MM.1S (cell line): Measurements from ENCODE around the gene TENM4.

Source experiments
- DNase-seq: peaks from one replicate; pipeline ENCODE4 v3.0.0-alpha.2; 2015
- H2AFZ ChIP-seq: fragments of 300-600 bp; sonication (generic); 2 replicates; pipeline ENCODE4 v1.6.0; 2016; ENCODE audit warnings: antibody characterized with exemption, low read length
- H3F3A ChIP-seq: fragments of 300-600 bp; sonication (generic); 2 replicates; pipeline ENCODE4 v1.6.1; 2016; ENCODE audit warnings: mild to moderate bottlenecking, antibody characterized with exemption, low read length, moderate library complexity, mixed read lengths; ENCODE audit not compliant: insufficient read depth
- H3K27ac ChIP-seq: fragments of 300-600 bp; sonication (generic); 2 replicates; pipeline ENCODE4 v1.5.1; 2016; ENCODE audit warnings: mild to moderate bottlenecking, low read length
- H3K27me3 ChIP-seq: fragments of 300-600 bp; sonication (generic); replicated peaks from 2 replicates; pipeline ENCODE4 v1.6.0; 2016; ENCODE audit warnings: low read length; ENCODE audit not compliant: insufficient read depth
- H3K36me3 ChIP-seq: fragments of 300-600 bp; sonication (generic); replicated peaks from 2 replicates; pipeline ENCODE4 v1.6.1; 2016; ENCODE audit warnings: mild to moderate bottlenecking, low read length, mixed read lengths; ENCODE audit not compliant: insufficient read depth
- H3K4me1 ChIP-seq: fragments of 300-600 bp; sonication (generic); 2 replicates; pipeline ENCODE4 v1.6.1; 2016; ENCODE audit warnings: low read length, mixed read lengths
- H3K4me2 ChIP-seq: fragments of 300-600 bp; sonication (generic); 2 replicates; pipeline ENCODE4 v1.6.0; 2016; ENCODE audit warnings: low read depth, low read length
- H3K4me3 ChIP-seq: fragments of 300-600 bp; sonication (generic); 2 replicates; pipeline ENCODE4 v1.5.1; 2016; ENCODE audit warnings: low read length, mixed read lengths
- H3K79me2 ChIP-seq: fragments of 300-600 bp; sonication (generic); 2 replicates; pipeline ENCODE4 v1.6.1; 2016; ENCODE audit warnings: mixed run types, low read length, mixed read lengths
- H3K9ac ChIP-seq: fragments of 300-600 bp; sonication (generic); 2 replicates; pipeline ENCODE4 v1.6.1; 2016; ENCODE audit warnings: low read length, mixed read lengths
- H3K9me2 ChIP-seq: fragments of 300-600 bp; sonication (generic); replicated peaks from 2 replicates; pipeline ENCODE4 v1.6.1; 2016; ENCODE audit warnings: mild to moderate bottlenecking, low read length, mixed read lengths; ENCODE audit not compliant: insufficient read depth
- H3K9me3 ChIP-seq: fragments of 300-600 bp; sonication (generic); replicated peaks from 2 replicates; pipeline ENCODE4 v1.6.1; 2016; ENCODE audit warnings: mild to moderate bottlenecking, low read length, mixed read lengths; ENCODE audit not compliant: insufficient read depth
- H4K20me1 ChIP-seq: fragments of 300-600 bp; sonication (generic); 2 replicates; pipeline ENCODE4 v1.6.1; 2016; ENCODE audit warnings: mild to moderate bottlenecking, low read length, moderate library complexity, mixed read lengths; ENCODE audit not compliant: insufficient read depth
- CTCF ChIP-seq: fragments of 300-600 bp; sonication (generic); IDR thresholded peaks from 2 replicates; pipeline ENCODE4 v1.5.1; 2016; ENCODE audit warnings: antibody characterized with exemption, low read length, mixed read lengths
- EZH2 ChIP-seq: fragments of 300-600 bp; sonication (generic); optimal IDR thresholded peaks from 2 replicates; pipeline ENCODE3; 2017; ENCODE audit warnings: low read depth, mild to moderate bottlenecking, antibody characterized with exemption, low read length, mixed read lengths
- EZH2phosphoT487 ChIP-seq: fragments of 300-600 bp; sonication (generic); IDR thresholded peaks from 2 replicates; pipeline ENCODE4 v1.6.1; 2018; ENCODE audit warnings: antibody characterized with exemption, low read length

The TENM4 gene

DNA sequence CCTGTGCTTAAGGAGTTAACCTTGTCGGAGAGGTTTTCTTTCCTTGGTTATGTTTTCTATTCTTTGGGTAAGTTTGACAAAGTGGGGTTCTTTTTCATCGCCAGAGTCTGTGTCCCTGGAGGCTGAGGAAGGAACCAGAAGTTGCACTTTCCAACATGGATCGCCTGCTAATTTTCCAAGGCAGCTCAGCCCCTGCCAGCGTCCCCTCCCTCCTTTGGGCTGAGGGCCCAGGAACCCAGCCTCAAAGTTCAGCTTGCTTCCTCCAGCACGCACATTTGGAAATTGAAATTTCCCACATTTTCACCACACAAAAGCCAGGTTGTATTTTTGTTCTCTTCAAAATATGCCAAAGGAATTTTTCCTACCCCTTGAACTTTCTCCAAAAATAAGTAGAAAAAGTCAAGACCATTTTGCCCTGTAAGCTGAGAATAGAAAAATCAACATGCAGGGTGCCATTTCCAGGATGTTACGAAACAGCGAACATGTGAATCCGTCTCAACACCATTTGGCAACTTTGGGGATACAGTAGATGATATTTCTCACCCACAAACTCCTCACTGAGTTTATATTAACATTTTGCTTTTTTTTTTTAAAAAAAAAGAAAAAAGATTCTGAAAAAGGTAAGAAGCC, 343.5 kb downstream of the TENM4 start:
- Histone ChIP-seq H3K27ac (no peak overlapping the region), H3K4me3 (no peak overlapping the region), H3K9me2 (no peaks in the 10 kb centered on the region), H3K79me2 (no peaks in the 10 kb centered on the region), H3K9ac (no peak overlapping the region), H3K36me3 (no peaks in the 10 kb centered on the region), H3K9me3 (no peaks in the 10 kb centered on the region), H3K4me1 (no peaks in the 10 kb centered on the region), H3F3A (no peaks in the 10 kb centered on the region), H4K20me1 (no peaks in the 10 kb centered on the region), H3K27me3 (no peaks in the 10 kb centered on the region), H2AFZ (no peak overlapping the region), H3K4me2 (no peak overlapping the region)
- DNase-seq: no peak
- no peak for TF ChIP-seq CTCF
- no peak for TF ChIP-seq EZH2
- no peak for TF ChIP-seq EZH2phosphoT487

DNA sequence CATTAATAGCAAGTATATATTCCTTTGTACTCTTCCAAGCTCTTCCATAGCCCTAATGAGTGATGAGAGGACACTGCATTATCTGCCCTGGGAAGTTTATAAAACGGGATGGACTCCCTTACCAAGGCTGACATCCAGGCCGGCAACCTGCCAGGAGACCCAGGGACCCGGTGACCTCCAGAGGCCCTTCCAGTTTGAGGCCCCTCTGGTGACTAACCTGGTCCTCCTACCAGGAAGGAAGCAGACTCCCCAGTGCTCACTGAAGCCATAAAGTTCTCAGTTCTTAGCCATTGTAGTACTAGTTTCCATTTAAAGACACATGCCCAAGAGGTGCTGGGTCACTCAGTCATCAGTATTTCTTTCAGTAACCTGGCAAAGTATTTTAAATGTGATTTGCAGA, 345.4 kb downstream of the TENM4 start:
- no peak for DNase-seq
- no peak overlapping the region for H3K4me2 ChIP-seq
- no peaks in the 10 kb centered on the region for H3K4me1 ChIP-seq
- H3K9me3 ChIP-seq: no peaks in the 10 kb centered on the region
- no peak overlapping the region for H3K4me3 ChIP-seq
- no peak overlapping the region for H2AFZ ChIP-seq
- no peaks in the 10 kb centered on the region for H3K36me3 ChIP-seq
- H3F3A ChIP-seq: no peaks in the 10 kb centered on the region
- H4K20me1 ChIP-seq: no peaks in the 10 kb centered on the region
- H3K79me2 ChIP-seq: no peaks in the 10 kb centered on the region
- no peaks in the 10 kb centered on the region for H3K27me3 ChIP-seq
- H3K27ac ChIP-seq: no peak overlapping the region
- no peak overlapping the region for H3K9ac ChIP-seq
- no peaks in the 10 kb centered on the region for H3K9me2 ChIP-seq
- TF ChIP-seq CTCF: no peak
- no peak for TF ChIP-seq EZH2phosphoT487
- TF ChIP-seq EZH2: no peak

DNA sequence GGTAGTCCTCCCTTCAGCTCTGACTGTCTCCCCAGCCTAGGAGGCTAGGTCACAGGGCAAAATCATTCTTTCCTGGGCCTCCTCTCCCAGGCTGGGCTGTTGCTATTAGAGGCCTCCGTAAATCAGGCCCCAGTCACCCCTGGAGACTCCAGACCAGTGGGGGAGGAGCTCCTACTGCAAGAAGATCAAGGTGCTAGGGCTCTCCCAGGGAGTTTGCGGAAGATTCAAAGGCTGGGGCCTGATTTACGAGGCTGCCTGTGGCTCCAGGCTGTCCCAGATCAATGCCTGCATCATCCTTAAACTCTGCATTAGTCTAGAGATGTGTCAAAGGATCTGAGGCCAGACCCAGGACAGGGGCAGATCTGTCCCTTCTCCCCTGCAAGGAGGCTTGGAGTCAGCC, 346.2 kb downstream of the TENM4 start:
- Histone ChIP-seq H3K36me3 (no peaks in the 10 kb centered on the region), H3K4me3 (no peak overlapping the region), H3K27ac (no peak overlapping the region), H3K79me2 (no peaks in the 10 kb centered on the region), H3K4me2 (no peak overlapping the region), H3F3A (no peaks in the 10 kb centered on the region), H4K20me1 (no peaks in the 10 kb centered on the region), H3K4me1 (no peaks in the 10 kb centered on the region), H2AFZ (no peak overlapping the region), H3K9me2 (no peaks in the 10 kb centered on the region), H3K9ac (no peak overlapping the region), H3K27me3 (no peaks in the 10 kb centered on the region), H3K9me3 (no peaks in the 10 kb centered on the region)
- TF ChIP-seq EZH2 (no peak), CTCF (no peak), EZH2phosphoT487 (no peak)
- DNase-seq: no peak
